ENCODE data around the gene SMCO3.
A peak's percentile ranks its signal among the peaks of the same experiment; 100 is the strongest.

Gene SMCO3

DNA sequence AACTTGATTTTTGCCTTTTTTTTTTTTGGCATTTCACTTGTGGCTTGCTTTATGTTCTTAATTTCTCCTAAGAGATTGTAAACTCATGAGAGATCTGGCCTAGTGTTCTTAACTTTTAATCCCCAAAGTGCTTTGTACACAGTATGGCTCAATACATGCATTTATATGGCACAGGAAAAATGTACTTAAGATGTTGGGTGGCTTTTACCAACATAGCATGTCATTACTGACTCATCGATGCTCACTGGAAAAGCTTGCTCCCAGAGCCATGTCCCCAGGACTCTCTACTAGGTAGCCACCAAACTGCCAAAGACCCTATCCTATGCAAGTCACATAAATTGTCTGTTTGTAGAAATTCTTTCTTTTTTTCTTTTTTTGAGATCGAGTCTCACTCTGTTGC, 13.1 kb upstream of the SMCO3 start:
- no peak for DNase-seq

DNA sequence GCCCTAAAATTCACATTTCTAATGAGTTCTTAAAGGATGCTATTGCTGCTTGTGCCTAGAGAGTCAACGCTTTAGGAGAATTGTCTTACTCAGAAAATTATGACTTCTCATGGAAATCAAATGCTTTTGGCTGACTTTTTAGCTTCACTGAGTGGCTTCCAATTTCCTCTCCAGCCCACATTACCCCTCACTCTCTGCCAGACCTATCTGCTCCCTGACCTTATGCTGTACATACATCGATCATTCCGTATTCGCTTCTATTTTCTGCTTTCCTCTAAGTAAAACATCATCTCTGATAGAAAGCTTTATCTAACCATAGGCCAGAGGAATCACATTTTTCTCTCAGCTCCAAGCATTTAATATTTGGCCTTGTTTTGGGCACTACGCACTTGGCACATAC, 12.5 kb upstream of the SMCO3 start:
- DNase-seq: no peak

DNA sequence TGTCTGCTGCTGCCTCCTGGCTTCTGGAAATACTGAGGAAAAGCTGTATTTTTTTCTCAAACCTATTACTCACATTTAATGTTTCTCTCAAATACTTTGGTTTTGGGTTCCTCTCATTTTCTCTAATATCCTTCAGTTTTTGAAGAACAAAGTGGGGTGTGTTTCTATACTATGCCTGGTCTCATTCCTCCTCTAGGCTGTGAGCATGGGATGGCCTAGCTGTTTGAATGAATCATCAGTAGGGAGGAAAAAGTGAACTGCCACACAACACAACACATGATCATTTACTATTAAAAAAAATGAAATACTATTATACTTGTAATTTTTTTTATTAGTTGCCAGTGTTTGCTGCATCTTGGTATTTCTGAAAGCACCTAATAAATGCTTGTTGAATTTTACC, 11.3 kb upstream of the SMCO3 start:
- no peak for DNase-seq

DNA sequence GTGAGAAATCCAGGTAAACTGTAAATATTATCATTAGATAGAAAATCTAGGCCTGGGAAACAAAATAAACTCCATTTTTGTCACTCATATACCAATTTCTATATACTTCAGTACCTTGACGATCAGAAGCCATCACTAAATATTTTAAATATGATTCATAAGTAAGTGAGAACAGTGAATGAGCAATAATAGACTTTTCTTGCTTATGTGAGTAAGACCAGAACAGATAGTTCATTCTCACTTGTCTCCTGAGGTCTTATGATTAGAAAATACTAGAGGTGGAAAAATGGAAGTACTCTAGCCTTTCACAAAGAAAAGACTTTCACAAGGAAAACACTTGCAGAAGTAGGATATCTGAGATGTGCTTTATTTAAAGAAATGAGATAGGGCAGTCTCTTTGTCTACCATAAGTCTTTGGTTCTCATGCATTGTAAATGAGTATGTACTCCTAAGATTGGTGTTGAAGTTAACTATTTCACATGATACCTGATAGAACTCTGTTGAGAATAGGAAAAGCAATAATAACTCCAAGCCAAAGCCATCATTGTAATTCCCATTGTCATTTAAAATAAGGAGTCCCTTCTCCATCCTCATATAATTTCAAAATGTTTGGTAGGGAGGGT, 10.1 kb upstream of the SMCO3 start:
- DNase-seq: no peak

DNA sequence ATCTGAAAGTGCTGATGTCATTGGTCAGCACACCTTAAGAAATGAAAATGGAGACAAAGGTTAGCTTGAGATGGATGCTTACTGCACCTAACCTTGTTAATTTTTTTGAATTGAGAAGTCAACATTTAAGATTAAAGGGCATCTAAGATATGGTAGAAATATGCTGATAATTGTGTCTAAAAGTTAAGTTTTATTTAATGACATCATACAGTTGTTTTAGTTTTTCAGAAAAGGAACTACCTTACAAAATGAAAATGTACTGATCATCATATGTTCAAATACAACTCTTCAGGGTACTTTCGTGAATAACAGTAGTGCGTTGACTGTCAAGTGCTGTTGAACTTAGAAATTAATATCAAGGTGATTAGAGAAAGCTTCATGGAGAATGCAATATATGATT, 2.5 kb downstream of the SMCO3 start:
- no peak for DNase-seq

DNA sequence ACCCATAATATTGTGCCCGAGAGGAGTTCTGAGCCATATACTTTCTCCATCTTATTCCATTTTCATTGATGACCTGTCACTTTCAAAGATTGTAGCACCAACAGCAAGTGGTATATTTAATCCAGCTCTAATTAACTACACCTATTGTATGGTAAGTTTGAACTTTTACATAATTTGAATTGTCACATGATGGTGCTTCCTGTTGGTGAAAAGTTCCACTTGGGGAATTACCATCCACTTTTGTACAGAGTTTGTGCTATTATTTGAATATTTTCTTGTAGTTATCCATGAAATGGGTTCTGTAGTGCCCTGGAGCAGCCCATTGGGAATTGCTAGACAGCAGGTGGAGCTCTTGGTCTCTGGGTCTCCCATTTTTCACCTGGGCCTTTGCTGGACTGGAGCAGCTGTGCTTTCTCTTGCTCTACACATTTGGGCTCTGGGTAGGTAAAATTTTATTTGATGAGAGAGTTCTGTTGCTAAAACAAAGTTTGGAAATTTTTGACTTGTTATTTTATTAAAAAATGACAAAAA, 3.0 kb downstream of the SMCO3 start:
- DNase-seq: no peak

DNA sequence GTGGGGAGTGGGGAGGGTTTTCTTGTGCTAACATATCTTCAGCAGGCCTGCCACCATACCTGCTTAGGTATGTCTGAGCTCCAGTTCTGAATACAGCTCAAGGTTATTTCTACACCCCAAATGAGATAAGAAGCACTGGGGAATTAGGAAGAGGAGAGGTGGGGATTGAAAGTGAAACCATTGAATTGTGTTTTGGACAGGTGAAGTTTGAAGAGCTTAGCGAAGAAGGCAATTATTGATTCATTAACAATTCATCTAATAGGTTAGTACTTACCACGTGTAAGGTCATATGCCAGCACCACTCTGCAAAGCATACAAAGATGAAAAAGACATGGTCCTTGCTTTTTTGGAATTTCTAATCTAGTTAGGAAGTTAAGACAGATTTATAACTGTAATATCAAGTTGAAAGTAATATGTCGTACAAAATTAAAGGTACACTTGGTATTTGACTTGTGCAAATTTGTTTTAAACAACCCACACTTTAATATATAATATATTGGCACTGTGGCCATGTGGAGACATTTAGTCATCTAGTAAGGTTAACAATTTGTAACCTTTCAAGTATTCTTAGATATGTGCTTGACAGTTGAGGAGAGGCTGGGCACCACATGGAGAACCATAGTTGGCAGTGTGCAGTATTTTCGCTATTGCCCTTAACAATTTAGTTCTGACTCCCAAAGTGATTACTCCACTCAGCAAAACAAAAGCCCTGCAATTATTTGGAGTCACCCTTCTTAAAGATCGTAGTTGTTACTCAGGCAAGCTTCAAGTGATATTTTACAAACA, 3.6 kb downstream of the SMCO3 start:
- DNase-seq: no peak

DNA sequence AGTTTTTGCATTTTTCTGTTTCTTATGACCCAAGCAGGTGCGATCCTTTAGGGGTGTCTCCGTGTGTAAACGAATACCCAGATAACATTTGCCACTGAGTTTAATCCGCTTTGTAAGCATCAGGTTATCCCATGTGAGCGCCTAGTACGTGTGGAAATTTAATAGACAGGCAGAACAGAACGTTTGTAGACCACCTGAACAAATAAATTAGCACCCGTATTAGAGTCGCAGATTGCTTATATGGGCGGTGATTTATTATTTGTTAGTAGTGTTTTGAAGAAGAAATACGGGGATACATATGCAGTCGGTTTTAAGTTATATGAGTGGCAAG, 10.2 kb downstream of the SMCO3 start:
- no peak for DNase-seq

DNA sequence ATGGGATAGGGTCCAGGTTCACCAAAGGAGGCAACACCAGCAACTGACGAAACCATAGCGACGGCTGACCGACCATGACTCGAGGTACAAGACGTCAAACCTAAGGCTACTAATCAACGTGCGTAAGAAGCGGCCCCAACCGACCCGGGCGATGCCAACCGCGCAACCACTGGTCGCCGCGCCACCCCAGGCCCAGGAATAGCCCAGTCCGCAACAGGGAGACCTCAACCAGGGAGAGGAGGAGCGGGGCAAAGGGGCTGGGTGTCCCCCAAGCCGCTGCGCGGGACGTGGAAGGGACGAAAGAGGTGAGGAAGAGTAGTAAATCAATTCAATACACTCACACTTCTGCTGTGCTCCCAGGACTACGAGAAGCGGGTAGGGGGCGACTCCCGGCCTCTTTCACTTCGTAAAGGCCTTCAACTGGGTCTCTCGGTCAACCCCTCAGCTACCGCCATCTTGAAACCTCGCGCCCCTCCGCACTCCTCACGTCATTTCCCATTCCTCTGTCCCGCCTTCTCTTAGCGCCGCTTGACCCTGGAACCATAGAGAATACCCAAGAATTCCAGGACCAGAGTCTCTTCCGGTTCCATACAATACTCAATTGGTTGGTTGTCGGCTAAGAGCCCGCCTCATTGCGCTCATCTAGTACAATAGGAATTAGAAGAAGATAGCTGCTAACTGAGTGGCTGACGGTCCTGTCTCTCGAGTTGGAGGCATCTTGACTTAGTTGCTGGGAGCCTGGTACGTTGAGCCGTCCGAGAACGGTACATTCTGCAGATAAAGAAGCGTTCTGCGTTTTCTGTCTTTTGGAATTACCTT, 10.8 kb downstream of the SMCO3 start, which contains the start of the genes C12orf60 and WBP11:
C12orf60 (plus strand) TSS at position 660 of the 819 bp plus-strand sequence. CDS start 19,266 bp downstream, outside the sequence.
WBP11 (minus strand) TSS at position 468 of the 819 bp plus-strand sequence. CDS start 2,095 bp downstream, outside the sequence.
- DNase-seq: peak; percentile 99

DNA sequence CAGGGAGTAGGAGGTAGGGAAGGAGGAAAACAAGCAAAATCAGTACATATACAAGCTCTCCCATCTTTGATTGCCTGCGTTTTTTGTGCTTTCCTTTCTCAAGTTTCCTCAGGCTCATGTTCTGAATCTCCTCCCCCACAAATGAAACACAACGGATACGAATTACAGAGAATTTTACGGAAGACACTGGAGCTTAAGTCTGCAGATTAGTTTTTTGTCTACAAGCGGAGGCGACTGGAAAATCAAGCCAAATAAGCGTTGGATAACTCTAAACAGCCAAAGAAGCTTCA, 11.3 kb downstream of the SMCO3 start:
- no peak for DNase-seq

DNA sequence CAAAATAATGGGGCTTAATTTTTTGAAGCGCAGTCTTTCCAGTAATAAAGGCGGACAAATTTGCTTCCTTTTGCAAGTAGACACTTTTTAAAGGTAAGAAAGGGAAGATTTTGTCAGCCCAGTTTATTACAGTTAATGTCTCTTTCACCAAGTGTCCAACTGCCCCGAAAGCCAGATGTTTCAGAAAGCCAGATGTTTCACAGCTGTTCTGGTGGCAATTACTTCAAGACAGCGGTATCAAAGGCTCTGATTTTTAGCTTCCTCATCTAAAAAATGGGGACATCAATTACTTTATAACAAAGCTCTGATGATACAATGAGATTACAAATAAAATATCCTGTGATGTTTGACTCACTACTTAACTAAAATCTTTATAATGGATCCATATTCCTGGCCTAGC, 11.7 kb downstream of the SMCO3 start:
- DNase-seq: no peak

DNA sequence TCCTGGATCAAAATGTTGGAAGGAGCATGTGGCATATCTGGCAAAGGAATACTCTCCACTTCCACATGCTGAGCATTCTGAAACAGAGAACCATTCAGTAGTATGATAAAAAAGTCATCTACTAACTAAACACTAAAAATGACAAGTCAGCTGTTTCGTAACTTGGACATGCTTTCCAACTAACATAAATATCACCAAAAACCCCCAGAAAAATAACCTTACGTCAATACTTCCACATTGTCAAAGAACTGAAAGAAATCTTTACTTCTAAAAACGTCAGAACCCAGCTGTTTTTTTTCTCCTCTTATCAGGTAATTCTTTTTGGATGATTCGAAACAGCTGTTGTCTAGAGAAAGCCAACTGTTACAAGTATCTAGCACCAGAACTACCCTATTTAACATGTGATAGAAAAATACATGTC, 18.9 kb downstream of the SMCO3 start:
- DNase-seq: no peak

DNA sequence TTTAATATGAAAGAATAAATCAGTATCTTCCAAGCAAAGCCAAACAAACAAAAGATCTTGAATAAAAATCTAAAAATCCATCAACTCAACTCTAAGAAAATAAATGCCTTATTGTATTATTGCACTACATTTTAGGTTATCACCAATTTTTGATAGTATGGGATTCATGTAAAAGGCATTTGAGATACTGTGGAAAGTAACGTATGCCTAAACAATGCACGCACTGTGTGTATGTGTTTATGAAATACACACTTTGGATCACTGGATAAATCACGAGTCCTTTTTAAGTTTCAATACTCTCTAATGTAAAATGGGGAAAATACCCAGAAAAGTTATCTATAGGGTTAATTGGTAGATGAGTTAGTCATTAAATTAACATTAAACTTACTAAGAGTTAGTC, 28.4 kb downstream of the SMCO3 start:
- DNase-seq: no peak

DNA sequence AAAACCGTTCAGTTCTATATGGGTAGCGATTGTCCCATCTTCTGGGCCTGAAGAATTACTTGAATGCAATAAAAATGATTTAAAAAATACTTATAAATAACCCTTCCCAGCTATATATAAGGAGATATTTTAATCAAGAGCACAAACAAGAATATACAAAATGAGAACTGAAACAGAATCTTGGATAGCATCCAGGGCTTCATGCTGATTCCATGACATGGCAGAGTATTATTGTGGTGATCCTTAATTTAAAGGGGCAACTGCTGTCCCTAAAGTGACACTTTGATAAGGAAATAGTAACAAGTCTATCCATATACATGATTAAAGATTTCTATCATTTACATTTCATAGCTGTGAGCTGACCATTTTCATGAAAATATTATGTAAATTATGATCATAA, 29.5 kb downstream of the SMCO3 start:
- DNase-seq: no peak

DNA sequence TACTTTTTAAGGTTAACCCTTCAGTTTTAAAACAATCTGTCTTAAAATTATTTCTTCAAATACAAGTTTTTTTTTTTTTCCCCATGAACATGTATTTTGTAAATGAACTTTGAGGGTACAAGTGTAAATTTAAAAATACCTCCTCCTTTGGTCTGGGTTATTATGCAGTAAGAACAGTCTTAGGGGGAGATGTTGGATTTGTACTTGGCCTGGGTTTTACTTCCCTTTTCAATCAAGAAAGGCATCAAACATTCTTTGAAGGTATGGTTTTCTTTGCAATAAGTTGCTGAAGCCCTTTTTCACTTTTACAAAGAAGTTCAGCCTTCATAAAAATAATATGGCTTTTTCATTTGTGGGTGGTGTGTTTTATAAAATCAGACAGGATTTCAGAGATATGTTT, 31.2 kb downstream of the SMCO3 start:
- no peak for DNase-seq

DNA sequence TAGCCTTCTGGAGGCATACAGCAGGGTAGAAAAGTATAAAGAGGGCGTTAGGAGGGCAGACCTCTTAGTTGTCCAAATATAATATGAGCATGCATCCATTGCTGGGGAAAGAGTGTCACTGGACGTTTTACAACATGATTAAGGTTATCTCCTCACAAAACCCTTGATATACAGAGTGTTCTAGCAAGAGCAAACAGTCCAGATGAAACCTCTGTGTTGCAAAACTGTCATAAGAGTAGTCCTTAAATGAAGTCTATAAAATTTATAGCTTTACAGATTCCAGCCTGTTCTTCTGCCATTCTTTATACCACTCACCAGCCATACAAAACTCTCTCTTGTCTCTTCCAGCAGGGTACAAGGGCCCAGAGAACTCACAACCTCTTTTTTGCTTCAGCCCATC, 32.4 kb downstream of the SMCO3 start:
- no peak for DNase-seq

DNA sequence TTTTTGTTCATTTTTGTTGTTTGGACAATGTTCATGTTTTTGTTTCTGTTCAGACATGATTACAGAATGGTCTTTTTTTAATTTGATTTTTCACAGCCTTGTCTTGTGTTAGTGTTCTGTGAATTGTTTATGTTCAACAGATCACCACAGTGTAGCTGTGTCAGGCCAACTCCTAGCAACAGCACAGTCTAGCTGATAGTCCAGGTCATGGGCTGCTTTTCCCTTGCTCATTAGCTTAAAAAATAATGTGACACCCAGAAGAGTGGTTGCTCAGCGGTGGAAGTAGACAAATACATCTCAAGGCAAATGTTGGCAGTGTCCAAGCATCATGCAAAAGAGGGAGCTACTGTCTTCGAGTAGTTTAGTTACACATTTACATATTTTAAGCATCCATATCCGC, 33.1 kb downstream of the SMCO3 start:
- DNase-seq: no peak

DNA sequence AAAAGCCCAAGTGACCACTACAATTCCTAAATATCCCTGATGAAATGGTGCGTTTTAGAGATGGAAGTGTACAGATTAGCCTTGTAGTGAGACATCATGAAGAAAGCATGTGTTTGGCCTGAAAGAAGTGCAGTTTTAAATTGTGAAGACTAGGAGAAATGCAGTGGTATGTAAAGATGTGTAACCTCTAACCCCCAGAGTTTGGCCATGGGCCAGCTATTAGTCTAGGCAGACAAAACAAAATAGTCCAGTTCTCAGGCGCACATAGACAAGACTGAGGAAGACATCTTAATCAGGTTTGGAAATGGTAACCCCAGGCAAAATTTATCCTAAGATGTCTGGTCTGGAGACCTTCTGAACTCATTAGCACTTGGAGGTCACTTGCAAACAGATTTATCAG, 34.1 kb downstream of the SMCO3 start:
- no peak for DNase-seq

DNA sequence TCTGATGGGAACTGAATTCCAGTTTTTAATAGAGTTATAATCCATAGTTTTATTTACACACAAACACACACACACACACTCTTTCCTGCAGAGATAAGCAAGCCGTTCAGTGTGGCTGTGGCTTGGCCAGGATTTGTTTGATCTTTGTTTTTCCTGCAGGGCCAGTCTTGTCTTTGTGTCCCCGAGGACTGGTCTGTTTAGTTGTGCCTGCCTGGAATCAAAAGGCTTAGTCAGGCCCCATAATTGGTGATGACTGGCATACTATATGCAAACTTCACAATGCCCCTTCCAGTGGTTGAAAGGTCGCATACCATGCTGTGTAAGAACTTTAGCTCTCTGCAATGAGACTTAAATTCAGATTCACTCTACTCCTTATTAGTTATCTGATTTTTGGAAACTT, 36.7 kb downstream of the SMCO3 start:
- no peak for DNase-seq

DNA sequence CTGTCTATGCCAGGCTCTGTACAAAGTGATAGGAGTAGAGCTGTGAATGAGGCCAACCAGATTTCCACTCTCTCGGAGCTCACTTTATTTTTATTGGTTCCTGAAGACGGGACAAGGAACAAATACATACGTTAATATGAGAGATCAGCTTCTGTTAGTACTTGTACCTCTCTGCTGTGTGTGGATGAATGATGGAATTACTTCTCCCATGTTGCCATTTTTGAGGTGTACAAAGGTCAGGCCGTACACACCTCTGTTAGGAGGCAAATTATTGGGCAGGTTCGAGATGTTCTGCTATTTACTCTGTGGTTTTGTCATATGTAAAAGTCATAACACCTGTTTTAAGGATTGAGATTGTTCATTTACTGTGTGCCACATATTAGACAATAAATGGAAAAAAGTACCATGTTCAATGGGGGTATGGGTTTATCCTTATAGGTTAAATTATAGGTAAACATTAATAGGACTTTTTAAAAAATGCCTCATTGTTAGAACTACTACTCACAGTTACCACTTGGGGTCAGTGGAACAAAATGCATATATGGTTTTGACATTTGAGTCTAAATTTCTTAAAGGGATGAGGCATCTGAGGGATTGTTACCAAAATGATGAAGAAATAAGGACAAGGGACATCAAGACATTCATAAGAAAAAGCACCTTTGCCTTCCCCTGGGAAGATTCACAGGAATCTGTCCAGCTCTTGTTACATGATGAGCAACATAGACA, 37.6 kb downstream of the SMCO3 start:
- peak; percentile 8 to 25 for DNase-seq

DNA sequence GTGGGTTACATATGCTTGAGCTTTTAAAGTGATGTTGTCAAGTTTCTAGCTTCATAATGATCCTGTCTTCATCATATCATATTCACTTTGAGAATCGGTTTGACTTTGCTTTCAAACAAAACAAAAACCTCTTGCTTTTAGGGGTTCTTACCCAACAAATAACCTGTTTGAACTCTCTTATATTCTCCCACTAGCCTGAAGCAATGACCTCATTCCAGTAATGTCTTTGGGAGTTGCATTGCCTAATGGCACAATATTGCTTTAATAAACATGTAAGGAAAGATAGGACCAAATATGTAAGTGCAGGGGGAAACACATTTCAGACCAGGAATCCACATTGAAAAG, 38.4 kb downstream of the SMCO3 start:
- peak in 1 of 2 experiments; percentile 13 for DNase-seq

DNA sequence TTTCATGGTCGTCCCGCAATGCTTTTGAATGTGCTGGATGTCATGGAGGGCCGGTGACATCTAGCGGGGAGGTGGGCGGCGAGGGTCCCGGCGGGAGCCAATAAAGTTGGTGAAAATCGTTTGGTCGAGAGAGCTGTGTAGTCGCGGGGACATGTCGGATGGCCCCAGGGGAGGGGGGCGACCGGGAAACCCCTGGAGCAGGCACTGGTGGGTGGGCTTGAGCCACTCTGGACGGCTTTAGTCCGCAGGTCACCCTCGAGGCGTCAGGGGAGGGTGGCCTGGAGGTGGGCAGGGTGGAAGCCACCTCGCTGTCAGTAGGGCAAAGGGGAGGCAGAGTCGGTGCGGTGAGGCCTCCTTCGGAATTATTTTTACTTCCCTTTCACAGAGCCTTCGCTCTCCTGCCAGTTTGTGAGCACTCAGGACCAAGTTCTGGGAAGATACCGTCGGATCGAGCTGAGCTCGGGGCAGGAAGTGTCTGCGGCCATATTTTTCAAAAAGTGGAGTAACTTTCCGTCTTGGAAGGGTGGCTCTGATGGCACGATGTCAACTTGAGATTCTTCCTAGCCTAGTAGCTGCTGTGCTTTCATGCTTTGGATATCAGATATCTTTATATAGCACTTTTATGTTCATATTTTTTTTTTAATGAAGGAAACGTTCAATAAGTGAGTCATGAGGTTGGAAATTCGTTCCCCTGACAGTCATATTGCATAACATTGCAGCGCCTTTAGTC, 38.9 kb downstream of the SMCO3 start:
- DNase-seq: peak in 1 of 2 experiments; percentile 7
